ENCODE results near the gene LGI1.
A peak's percentile ranks its signal among the peaks of the same experiment; 100 is the strongest.
"Not testable (repeated sequence)": the region's sequence is repeated elsewhere in the genome, so short reads cannot be mapped to it uniquely, and the experiment has no call there.

LGI1 gene

GRCh38 chr10:93806903-93807302 is 49.2 kb downstream of the LGI1 start:
- DNase-seq (ENCODE audit: low spot score): no peak

- DNase-seq (ENCODE audit: low spot score): no peak
These were observed 49.6 kb downstream of the LGI1 start for GRCh38 chr10:93807371-93807770.

- no peak for DNase-seq (ENCODE audit: low spot score)
These were observed 55.1 kb downstream of the LGI1 start for GRCh38 chr10:93812659-93813338.

GRCh38 chr10:93813507-93814465 is 56.0 kb downstream of the LGI1 start:
- peak; percentile 72 for DNase-seq (ENCODE audit: low spot score)

GRCh38 chr10:93815304-93816096 is 57.8 kb downstream of the LGI1 start:
- DNase-seq (ENCODE audit: low spot score): peak; percentile 90

- peak; percentile 88 for DNase-seq (ENCODE audit: low spot score)
These were observed 58.5 kb downstream of the LGI1 start for GRCh38 chr10:93816123-93816747.

- DNase-seq (ENCODE audit: low spot score): peak; percentile 79
These were observed 60.4 kb downstream of the LGI1 start for GRCh38 chr10:93818086-93818485.

GRCh38 chr10:93819520-93819919 is 61.8 kb downstream of the LGI1 start:
- no peak for DNase-seq (ENCODE audit: low spot score)

GRCh38 chr10:93820434-93820833 is 62.7 kb downstream of the LGI1 start:
- DNase-seq (ENCODE audit: low spot score): no peak

GRCh38 chr10:93821051-93821772 is 63.5 kb downstream of the LGI1 start:
- peak; percentile 47 for DNase-seq (ENCODE audit: low spot score)

GRCh38 chr10:93826355-93826754 is 68.6 kb downstream of the LGI1 start:
- no peak for DNase-seq (ENCODE audit: low spot score)

- DNase-seq (ENCODE audit: low spot score): no peak
These were observed 69.5 kb downstream of the LGI1 start for GRCh38 chr10:93827056-93827804.

- DNase-seq (ENCODE audit: low spot score): not testable (repeated sequence)
These were observed 73.3 kb downstream of the LGI1 start for GRCh38 chr10:93831065-93831464.

- no peak for DNase-seq (ENCODE audit: low spot score)
These were observed 78.0 kb downstream of the LGI1 start for GRCh38 chr10:93835770-93836169.

GRCh38 chr10:93837822-93838221 is 80.1 kb downstream of the LGI1 start:
- peak; percentile 29 for DNase-seq (ENCODE audit: low spot score)

GRCh38 chr10:93838278-93838677 is 80.5 kb downstream of the LGI1 start:
- DNase-seq (ENCODE audit: low spot score): peak; percentile 26

- no peak for DNase-seq (ENCODE audit: low spot score)
These were observed 84.2 kb downstream of the LGI1 start for GRCh38 chr10:93841961-93842360.

- DNase-seq (ENCODE audit: low spot score): no peak
These were observed 87.4 kb downstream of the LGI1 start for GRCh38 chr10:93844979-93845626.
